Activated naive CD4-positive, alpha-beta T cell treated with anti-CD3 and anti-CD28 coated beads, Interleukin-2, amount 10 ng/mL, durations not matched to agents 5 hours and 36 hours (primary cell): ENCODE data around the gene HDGFL1. TPM values are rescaled to one million over a fixed set of nuclear protein-coding genes. Genes with fewer than 3 reads are reported as not detected.

Experiments
- total RNA-seq, 2 experiments: library from RNA; stranded (reverse); gene quantifications; one replicate each; pipeline ENCODE4 v1.2.3, GENCODE V29; 2021

HDGFL1 gene
- not detected for total RNA-seq

DNA sequence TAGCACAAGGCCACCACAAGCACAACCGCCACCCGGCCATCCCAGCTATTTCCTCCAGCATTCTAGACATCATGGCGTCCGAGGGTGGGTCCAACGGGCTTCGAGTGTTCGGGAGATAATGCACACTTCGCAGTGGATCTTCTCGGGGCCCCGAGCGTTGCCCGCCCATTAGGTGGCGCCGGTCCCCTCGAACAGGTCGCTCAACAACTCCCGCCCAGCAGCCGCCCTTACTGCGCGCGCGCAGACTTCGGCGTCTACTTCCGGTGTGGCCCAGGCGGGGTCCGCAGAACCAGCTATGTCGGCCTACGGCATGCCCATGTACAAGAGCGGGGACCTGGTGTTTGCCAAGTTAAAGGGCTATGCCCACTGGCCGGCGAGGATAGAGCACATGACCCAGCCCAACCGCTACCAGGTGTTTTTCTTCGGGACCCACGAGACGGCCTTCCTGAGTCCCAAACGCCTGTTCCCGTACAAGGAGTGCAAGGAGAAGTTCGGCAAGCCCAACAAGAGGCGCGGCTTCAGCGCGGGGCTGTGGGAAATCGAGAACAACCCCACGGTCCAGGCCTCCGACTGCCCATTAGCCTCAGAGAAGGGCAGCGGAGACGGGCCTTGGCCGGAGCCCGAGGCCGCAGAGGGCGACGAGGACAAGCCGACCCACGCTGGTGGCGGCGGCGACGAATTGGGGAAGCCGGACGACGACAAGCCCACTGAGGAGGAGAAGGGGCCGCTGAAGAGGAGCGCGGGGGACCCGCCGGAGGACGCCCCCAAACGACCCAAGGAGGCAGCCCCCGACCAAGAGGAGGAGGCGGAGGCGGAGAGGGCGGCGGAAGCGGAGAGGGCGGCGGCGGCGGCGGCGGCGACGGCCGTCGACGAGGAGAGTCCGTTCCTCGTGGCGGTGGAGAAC lies at the start of gene HDGFL1:
Gene HDGFL1 (plus strand): TSS at position 286 of the 904 bp plus-strand sequence. CDS start 10 bp downstream, at position 296.

